Lower lobe of right lung (tissue), 2 donors: ENCODE measurements around the gene ZNF521. TPM values are rescaled to one million over a fixed set of nuclear protein-coding genes. Genes with fewer than 3 reads are reported as not detected.

Experiments
- ATAC-seq, 2 donors: fragments of 200-7000 bp; cut with Tn5 transposase; one replicate each; pipeline ENCODE4 v1.9.1; 2020 to 2022; ENCODE audit warnings: mild to moderate bottlenecking in 2 of 2, moderate library complexity in 2 of 2
- DNase-seq: peaks from one replicate; pipeline ENCODE4 v3.0.0-alpha.2; 2020
- H3K27ac ChIP-seq: fragments of 200-600 bp; one replicate; pipeline ENCODE4 v1.8.0; 2022
- H3K27me3 ChIP-seq: fragments of 200-600 bp; one replicate; pipeline ENCODE4 v1.8.0; 2022; ENCODE audit warnings: low read depth
- H3K36me3 ChIP-seq: fragments of 200-600 bp; one replicate; pipeline ENCODE4 v1.8.0; 2022; ENCODE audit warnings: mild to moderate bottlenecking
- H3K4me1 ChIP-seq: fragments of 200-600 bp; one replicate; pipeline ENCODE4 v1.8.0; 2022
- H3K4me3 ChIP-seq: fragments of 200-600 bp; one replicate; pipeline ENCODE4 v1.8.0; 2022; ENCODE audit warnings: mild to moderate bottlenecking
- H3K9me3 ChIP-seq: fragments of 200-600 bp; one replicate; pipeline ENCODE4 v1.8.0; 2022
- intact Hi-C: fragments of 100-400 bp; cut with DNase I; formaldehyde crosslinking; loops from one replicate; pipeline ENCODE4 v1.11.0; 2022
- total RNA-seq: library from RNA; stranded (reverse); fragmentation: NEBNext Ultra II Directional; extraction: Animal tissue kit (Norgen Biotek cat#: 25700); gene quantifications from one replicate; pipeline ENCODE4 v1.2.1, GENCODE V29; 2021
- TF ChIP-seq, protein P1 (sequence below): fragments of 200-600 bp; IDR thresholded peaks from one replicate; pipeline ENCODE4 v1.8.0; 2022; ENCODE audit warnings: antibody characterized with exemption, mild to moderate bottlenecking
- donor health status: DM: no; HTN: yes; CAD: no; lungs with severe emphysema.

Gene ZNF521
- total RNA-seq, 1 donor from 2014 or later, result 12.7 TPM

DNA sequence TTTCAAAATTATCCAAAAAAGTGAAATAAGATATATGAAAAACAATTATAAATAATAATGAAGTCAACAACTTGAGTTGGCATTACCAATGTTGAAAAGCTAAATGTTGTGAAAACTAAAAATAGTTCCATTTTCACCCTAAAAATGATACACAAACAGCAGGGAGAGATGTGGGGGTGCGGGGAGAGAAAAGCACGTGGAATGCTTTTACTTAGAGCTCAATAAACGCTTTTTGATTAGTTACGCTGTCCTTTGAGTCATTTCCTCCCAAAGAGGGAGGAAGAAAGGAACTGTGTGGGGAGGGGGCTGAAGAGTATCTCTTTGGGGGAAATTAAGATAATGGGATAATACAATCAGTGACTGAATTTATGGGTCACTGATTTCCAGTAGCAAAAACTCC is 29.2 kb downstream of the ZNF521 start:
- Histone ChIP-seq H3K4me3 (no peak overlapping the region), H3K27me3 (no peaks in the 10 kb centered on the region), H3K4me1 (peaks cover 10% of the 10 kb centered on the region), H3K36me3 (no peaks in the 10 kb centered on the region), H3K27ac (no peak overlapping the region), H3K9me3 (no peaks in the 10 kb centered on the region)
- intact Hi-C loops, result no loop called here
- TF ChIP-seq, protein P1, sequence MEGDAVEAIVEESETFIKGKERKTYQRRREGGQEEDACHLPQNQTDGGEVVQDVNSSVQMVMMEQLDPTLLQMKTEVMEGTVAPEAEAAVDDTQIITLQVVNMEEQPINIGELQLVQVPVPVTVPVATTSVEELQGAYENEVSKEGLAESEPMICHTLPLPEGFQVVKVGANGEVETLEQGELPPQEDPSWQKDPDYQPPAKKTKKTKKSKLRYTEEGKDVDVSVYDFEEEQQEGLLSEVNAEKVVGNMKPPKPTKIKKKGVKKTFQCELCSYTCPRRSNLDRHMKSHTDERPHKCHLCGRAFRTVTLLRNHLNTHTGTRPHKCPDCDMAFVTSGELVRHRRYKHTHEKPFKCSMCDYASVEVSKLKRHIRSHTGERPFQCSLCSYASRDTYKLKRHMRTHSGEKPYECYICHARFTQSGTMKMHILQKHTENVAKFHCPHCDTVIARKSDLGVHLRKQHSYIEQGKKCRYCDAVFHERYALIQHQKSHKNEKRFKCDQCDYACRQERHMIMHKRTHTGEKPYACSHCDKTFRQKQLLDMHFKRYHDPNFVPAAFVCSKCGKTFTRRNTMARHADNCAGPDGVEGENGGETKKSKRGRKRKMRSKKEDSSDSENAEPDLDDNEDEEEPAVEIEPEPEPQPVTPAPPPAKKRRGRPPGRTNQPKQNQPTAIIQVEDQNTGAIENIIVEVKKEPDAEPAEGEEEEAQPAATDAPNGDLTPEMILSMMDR, result no peak
- no peak for ATAC-seq
- DNase-seq, result no peak

DNA sequence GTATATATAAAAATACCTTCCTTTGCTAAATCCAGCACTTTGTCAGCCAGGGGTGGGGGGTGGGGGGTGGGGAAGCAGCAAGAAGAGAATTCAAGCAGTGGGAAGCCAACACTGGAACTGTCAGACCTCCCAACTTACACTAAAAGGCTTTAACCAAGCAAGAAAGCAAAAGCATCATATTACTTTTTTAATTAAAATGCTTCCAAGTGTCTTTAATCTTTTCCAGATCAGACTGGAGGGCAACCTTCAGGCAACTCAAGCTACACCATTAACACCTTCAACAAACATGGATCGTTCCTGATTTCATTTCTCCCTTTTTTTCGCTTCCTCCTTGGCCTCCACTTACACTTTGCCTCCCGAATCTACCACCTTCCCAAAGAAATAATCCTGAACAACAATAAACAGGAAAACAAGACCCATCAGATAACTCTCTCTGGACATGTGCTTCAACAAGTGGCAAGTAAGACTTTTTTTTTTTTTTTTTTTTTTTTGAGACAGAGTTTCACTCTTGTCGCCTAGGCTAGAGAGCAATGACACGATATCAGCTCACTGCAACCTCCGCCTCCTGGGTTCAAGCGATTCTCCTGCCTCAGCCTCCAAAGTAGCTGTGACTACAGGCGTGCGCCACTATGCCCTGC is 35.5 kb downstream of the ZNF521 start:
- no peak for ATAC-seq
- TF ChIP-seq, protein P1, result no peak

DNA sequence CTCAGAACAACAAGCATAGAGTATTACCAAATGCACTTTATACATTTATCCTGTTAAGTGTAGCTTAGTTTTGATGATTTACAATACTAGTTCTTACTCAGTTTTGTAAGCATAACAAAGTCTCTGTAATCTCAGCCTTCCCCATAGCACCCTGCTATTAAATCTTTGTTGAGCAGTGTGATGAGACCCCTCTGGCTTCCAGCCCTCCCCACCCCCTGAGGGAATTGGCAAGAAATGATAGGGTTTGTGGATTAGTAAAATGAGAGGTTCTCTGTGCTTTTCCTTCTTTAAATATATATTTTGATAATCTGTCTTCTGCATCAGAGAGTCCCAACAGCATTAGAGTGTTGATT is 37.2 kb downstream of the ZNF521 start:
- no peak for ATAC-seq
- Histone ChIP-seq H3K9me3 (no peaks in the 10 kb centered on the region), H3K4me1 (no peaks in the 10 kb centered on the region), H3K27me3 (no peaks in the 10 kb centered on the region), H3K27ac (no peak overlapping the region), H3K36me3 (no peaks in the 10 kb centered on the region), H3K4me3 (no peak overlapping the region)
- no peak for DNase-seq
- TF ChIP-seq, protein P1, result no peak
- intact Hi-C loops, result no loop called here

More for the DNA sequence above, 35.5 kb downstream of the ZNF521 start:
- Histone ChIP-seq H3K27ac (no peak overlapping the region), H3K4me1 (no peaks in the 10 kb centered on the region), H3K27me3 (no peaks in the 10 kb centered on the region), H3K9me3 (no peaks in the 10 kb centered on the region), H3K4me3 (no peak overlapping the region), H3K36me3 (no peaks in the 10 kb centered on the region)
- intact Hi-C loops, result no loop called here
- DNase-seq, result no peak

DNA sequence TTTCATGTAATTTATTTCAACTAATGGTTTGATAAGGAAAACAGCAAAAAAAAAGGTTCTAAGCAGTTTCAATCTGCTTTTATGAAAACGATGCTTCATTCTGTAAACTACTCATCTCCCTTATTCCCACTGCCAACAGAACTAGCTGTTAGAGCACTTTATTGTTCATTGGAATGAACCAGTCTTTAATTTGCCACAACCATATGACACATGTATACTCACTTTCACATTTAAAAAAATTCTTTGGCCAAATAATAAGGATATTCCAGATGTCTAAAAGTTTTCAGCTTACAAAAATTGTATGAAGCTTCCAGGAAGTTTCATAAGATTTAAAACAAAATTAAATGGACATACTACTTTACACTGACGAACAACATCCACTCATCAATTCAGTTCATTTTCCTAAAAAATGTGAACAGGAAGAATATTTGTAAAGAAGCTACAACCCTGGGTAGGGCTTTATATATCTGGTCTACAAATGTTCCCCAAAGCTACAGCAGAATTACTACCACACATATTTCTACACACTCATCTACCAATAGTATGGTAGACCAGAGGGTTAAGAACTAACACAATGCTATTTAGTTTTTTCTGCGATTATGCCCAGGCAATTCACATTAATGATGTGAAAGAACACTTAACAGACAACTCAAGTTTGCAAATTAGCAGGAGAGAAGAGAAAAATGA is 37.7 kb downstream of the ZNF521 start:
- Histone ChIP-seq H3K36me3 (no peaks in the 10 kb centered on the region), H3K27me3 (no peaks in the 10 kb centered on the region), H3K4me3 (no peak overlapping the region), H3K27ac (no peak overlapping the region), H3K9me3 (no peaks in the 10 kb centered on the region), H3K4me1 (no peaks in the 10 kb centered on the region)
- no peak for ATAC-seq
- no peak for DNase-seq
- intact Hi-C loops, result no loop called here
- TF ChIP-seq, protein P1, result no peak

GRCh38 chr18:25313268-25313667 is 38.7 kb downstream of the ZNF521 start:
- DNase-seq (no peak), ATAC-seq (no peak)
- Histone ChIP-seq H3K27ac (no peak overlapping the region), H3K4me3 (no peak overlapping the region), H3K36me3 (no peaks in the 10 kb centered on the region), H3K27me3 (no peaks in the 10 kb centered on the region), H3K4me1 (no peaks in the 10 kb centered on the region), H3K9me3 (no peaks in the 10 kb centered on the region)
- intact Hi-C loops, result no loop called here
- TF ChIP-seq, protein P1, result no peak
